ENCODE measurements around the gene NDEL1.

GRCh38 chr17:8419305-8419704 is 16.4 kb upstream of the NDEL1 start:
- TF ChIP-seq CTCF (conservative IDR thresholded peaks at IDR 0.05) (no peak), EZH2 (IDR thresholded peaks at IDR 0.05; ENCODE audit: low read depth) (no peak)
